Activated CD4-positive, alpha-beta T cell treated with anti-CD3 and anti-CD28 coated beads, Interleukin-2, Interleukin-6, amounts not matched to agents 100 ng/mL and 50 ng/mL, durations not matched to agents 16 hours and 8 hours (primary cell): Measurements from ENCODE around the gene CACNA1D.

Source experiments
- DNase-seq: peaks from one replicate; pipeline ENCODE4 v3.0.0-alpha.2; 2020

Gene CACNA1D

DNA sequence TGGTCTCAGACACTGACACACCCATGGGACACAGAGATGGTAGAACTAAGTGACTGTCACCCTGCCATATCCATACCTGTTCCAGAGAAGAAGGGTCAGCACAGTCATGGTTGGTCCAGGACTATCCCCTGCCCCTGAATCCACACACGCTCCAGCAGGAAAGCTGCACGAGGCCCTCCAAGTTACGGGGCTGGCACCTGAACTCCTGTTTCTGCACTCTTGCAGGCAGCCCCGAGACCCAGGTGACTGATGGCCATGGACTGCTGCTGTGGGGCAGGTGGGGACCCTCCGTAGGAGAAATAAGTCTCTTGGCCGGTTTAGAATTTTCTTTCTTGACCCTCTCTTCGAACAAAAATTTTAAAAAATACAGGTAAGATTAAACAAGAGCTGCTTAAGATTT lies 321.2 kb downstream of the CACNA1D start:
- DNase-seq, result no peak

GRCh38 chr3:53816425-53816824 lies 322.0 kb downstream of the CACNA1D start:
- DNase-seq, result no peak

GRCh38 chr3:53817211-53817610 lies 322.8 kb downstream of the CACNA1D start:
- no peak for DNase-seq

DNA sequence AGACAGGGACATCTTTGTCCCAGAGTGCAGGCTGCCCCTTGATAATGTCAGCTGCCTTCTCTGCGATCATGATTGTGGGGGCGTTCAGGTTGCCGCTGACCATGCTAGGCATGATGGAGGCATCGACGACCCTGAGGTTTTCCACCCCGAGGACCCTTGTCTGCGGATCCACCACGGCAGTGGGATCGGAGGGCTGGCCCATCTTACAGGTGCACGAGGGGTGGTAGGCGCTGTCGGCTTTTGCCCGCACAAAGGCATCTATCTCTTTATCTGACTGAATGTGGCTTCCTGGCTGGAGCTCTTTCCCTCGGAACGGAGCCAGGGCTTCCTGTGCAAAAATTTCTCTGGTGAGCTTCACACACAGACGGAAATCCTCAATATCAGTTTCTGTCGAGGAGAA lies 323.4 kb downstream of the CACNA1D start:
- no peak for DNase-seq

DNA sequence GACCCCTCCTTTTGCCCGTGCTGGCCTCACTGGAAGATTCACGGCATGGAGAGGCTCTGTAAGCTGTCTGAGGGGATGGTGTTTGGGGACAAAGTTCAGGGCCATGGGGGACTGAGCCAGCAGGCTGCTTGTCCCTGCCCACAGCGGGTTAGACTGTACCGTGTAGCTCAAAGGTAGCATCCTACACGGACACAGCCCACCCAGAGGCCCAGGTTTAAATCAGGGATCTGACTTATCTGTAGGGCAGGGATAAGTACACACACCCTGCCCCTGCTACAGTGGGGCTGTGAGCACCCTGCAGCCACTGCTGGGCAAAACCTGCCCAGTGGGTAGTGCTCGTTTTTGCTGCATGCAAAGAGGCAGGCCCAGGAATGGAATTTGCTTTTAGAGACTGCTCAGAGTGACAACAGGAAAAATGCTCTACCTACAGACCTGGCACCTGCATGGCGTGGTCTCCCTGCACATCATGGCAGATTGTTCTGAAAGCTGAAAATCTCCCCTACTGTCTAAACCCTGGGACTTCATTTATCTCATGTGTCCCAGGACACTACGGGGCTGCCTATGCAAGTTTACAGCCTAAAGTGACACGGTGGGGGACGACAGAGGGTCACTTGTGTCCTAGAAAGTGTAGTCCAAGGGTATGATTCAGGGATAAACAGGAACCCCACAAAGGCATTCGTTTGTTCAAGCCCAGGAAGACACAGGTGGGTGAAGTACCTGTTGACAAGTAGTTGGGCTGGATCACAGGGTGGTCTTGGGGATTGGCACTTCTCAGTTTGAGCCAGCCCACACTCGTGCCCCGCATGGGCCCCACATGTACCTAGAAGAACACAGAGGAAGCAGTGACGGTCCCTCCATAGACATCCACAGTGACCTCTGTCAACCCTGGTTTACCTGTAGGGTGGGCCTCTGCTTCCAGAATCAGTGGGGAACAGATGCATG lies 324.1 kb downstream of the CACNA1D start:
- DNase-seq, result no peak

GRCh38 chr3:53819163-53819868 lies 324.9 kb downstream of the CACNA1D start:
- DNase-seq, result no peak

DNA sequence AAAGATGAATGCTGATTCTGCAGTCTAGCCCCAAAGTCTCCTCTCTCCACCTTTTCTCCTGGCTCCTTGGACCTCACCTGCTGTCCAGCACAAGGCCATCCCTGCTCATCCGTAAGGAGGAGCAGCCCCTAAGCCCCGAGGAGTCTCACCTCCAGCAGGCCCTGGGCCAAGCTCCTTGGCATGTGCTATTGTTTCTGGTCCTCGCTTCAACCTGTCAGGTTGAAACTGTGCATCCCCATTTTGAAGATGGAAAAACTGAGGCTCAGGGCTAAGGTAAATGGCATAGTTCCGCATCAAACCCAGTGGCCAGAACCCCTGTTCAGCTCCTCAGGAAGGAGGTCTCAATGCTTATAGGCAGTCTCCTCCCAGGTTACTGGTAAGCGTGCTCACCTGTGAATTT lies 325.7 kb downstream of the CACNA1D start:
- no peak for DNase-seq

- DNase-seq, result no peak
These were observed 326.6 kb downstream of the CACNA1D start for GRCh38 chr3:53820756-53821580.

DNA sequence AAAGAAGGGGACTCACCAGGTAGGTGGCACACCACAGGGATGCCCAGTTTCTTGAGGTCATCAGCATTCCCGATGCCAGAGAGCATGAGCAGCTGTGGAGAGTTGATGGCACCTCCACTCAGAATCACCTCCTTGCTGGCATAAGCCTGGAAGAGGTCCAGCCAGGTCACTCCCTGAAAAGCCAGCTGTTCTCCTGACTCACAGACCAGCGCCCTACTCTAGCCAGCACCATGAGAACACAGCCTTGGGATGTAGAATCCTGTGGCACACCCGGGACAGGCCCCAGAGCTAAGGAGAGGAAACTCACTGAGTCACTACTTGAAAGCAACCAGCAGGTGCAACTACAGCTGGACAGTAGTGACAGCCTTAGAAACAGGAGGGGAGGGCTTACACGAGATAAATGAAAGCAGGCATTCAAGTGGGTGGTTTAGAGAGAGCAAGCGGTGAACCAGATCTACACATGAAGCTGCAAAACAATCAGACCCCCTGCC lies 327.3 kb downstream of the CACNA1D start:
- no peak for DNase-seq

GRCh38 chr3:53822331-53822741 lies 327.9 kb downstream of the CACNA1D start:
- DNase-seq, result no peak

DNA sequence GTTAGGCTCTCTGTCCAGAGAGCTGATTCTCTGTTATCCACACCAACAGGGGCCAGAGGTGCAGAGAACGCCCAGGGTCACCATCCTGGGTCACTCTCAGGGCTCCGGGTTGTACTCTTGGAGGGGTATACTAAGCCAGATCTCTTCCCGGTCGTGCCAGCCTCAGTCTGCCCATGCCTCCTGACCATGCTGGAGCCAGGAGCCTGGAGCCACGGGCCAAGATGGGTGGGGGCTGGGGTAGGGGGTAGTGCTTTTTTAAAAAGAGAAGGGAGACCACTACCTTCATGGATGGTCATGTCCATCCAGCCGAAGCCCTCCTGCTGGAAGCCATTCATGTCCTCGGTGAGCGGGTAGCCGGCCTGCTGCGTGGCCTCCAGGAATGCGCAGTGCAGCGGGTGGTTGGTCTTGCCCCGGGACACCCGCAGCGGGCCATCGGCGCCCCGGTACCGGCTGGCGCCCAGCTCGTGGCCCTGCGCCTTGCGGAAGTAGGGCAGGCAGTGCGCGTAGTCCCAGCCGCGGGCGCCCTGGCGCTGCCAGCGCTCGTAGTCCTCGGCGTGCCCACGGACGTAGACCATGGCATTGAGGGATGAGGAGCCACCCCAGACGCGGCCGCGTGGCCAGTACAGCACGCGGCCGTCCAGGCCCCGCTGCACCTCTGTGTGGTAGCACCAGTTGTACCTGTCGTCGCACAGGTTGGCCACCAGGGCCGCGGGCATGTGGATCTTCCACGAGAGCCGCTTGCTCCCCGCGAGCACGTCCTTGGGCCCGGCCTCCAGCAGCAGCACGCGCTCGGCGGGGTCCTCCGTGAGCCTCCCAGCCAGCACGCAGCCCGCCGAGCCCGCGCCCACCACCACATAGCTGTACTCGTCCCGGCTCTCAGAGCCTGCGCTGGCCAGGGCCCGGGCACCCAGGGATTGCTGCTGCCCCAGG lies 328.9 kb downstream of the CACNA1D start:
- no peak for DNase-seq

DNA sequence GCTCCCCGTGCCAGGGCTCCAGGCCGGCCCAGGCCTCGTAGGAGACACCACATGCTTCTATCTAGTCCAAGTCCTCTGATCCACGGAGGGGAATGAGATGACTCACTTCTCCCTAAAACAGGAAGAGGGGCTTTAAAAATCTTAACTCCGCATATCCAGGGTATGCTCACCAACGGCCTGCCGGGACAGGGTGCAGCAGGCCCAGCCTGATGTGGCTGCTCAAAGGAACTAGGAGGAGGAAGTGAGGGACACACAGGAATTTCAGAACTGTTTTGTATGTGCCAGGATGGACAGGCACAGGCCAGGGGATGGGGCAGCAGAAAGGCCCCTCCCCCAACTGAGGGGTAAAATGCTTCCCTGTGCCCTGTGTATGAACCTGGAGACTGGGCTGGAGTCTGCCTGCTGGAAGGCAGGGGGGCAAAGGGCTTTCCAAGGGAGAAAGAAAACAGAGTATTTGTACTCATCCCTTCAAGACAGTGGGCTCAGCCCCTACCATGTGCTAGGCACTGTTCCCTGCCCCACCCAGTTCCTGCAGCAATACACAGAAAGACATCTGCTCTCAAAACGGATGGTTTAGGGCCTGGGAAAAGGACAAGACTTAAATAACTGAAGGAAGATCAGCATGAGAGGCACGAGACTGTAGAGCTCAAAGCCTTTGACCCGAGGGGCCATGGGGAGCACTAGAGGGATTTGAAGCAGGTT lies 329.7 kb downstream of the CACNA1D start:
- no peak for DNase-seq

DNA sequence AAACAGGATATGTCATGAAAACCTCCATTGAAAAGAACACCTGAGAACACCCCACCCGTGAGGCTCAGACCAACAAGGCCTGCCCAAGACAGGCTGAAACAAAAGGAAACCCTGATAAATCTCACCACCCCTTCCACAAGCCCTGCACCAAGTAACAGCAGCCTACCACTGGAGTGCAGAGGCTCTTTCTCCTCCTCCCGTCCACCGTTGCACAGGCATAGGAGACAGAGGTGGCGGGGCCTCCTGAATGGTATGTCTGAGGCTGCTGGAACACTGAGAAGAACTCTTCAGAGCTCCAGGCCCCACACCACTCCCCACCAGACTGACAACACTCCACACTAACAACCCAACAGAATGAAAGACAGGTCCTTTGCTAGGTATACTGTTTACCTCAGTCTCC lies 330.4 kb downstream of the CACNA1D start:
- no peak for DNase-seq

- no peak for DNase-seq
These were observed 331.6 kb downstream of the CACNA1D start for GRCh38 chr3:53826048-53826447.

GRCh38 chr3:53828581-53828980 lies 334.2 kb downstream of the CACNA1D start:
- DNase-seq, result no peak

DNA sequence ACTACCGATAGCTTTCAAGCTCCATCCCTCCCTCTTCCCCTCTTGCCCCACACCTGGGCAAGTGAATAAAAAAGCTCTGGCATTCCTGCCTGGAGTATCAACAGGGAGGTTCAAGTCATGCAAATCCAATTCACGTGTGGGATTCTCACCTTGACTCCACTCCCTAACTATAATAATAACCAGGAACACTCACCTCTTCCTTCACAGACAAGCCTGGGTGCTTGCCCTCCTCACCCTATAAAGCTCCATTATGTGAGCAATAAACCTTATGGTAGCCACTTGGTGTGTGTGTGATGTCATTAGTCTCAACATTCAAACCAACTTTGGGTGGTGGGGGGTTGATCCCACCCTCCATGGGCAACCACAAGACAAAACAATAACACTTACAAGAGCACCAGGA lies 335.2 kb downstream of the CACNA1D start:
- no peak for DNase-seq

DNA sequence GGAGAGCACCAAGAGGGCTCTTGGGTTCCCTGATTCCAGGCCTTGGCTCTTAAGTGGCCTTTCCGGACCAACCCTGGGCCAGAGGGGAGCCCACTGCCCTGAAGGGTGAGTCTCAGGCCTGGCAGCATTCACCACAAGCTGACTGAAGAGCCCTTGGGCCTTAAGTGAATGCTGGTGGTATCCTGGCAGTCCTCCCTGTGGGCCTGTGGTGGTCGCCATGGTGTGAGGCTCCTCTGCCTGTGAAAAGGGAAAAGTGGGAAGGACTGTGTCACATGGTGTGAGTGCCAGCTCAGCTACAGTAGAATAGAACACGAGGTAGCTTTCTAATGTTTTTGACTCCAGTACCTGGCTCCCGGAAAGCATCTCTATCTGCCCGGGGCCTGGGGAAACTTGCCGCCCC lies 336.5 kb downstream of the CACNA1D start:
- no peak for DNase-seq

DNA sequence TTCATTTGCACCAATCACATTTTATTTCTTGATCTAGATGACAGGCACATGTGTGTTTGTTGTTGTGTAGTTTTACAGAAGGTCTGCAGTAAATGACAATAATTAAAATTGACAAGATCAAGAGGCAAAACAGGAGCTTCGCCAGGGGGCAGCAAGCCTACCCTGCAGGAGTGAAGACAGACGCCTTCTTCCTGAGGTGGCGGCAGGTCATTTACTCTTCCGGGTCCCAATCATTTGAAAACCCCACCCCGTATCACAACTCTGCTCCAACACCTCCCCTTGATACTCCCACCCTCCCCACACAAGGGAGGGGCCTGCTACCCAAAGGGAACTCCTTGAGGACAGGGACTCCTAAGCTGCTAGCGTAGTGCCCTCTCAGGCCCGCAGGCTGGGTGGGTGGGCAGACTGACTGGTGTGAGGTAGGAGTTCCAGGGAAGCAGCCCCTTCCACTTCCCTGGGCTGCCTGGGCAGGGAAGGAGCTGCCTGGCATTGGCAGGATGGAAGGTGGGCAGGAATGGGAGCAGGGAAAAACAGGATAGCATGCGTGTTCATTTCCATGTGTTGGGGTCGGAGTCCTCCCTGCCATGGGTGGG lies 338.7 kb downstream of the CACNA1D start:
- DNase-seq, result no peak

- no peak for DNase-seq
These were observed 339.3 kb downstream of the CACNA1D start for GRCh38 chr3:53833700-53834099.

DNA sequence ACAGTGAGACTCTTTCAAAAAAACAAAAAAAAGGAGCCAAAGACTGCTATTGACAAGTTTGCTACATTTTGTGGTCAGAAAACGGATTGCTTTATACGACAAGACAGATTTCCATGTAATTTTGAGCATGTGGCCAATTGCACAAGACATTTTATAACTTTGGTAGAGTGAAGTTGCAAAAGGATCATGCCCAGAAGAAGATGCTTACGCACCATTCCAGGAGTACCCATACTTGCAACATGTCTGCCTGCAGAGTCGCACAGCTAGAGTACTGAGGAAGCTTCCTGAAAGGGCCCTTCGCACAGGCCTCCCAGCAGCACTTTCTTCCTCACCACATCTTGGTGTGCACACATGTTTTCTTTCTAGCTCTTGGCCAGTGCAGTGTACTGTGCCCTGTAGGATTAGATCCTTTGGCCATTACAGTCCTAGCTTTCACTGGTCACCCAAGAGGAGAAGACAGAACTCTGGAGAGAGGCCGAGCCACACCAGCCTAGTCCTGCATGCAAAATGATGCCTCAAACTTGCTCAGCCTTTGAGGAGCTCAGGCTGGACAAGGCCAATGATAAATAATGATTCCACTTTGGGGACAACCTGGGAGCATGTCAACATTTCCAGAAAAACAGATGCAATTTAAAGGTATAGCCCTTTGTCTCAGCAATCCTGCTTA lies 340.2 kb downstream of the CACNA1D start:
- DNase-seq, result no peak
